A549 (cell line): ENCODE data around the gene KLF2.

ENCODE experiments used
- ATOH8 ChIP-seq: fragments of 250-450 bp; sonication (Bioruptor Pico); IDR thresholded peaks from 2 replicates; pipeline ENCODE4 v1.5.0; 2020; ENCODE audit warnings: low read depth, mild to moderate bottlenecking, moderate library complexity
- CTCF ChIP-seq: fragments of >200 bp; sonication (Bioruptor Twin); formaldehyde crosslinking; IDR thresholded peaks from 3 replicates; pipeline ENCODE4 v1.5.1; 2016
- TF ChIP-seq, protein P1 (sequence below): fragments of 250-450 bp; sonication (Bioruptor Pico); IDR thresholded peaks from 2 replicates; pipeline ENCODE4 v1.5.0; 2021; ENCODE audit warnings: mild to moderate bottlenecking, moderate library complexity, borderline replicate concordance

DNA sequence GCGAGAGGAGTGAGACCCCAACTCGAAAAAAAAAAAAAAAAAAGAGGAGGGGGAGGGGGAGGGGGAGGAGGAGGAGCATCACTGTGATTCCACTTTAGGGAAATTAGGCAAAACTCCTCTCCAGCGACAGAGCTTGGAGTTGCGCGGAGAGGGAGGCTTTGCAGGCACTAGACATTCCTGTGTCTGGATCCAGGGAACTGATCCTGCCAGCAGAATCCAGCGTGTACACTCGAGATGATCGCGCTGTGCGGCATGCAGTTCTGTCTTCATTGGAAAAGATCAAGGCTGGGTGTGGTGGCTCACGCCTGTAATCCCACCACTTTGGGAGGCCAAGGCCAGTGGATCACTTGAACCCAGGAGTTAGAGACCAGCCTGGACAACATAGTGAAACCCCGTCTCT is 29.6 kb upstream of the KLF2 start:
- TF ChIP-seq, protein P1, sequence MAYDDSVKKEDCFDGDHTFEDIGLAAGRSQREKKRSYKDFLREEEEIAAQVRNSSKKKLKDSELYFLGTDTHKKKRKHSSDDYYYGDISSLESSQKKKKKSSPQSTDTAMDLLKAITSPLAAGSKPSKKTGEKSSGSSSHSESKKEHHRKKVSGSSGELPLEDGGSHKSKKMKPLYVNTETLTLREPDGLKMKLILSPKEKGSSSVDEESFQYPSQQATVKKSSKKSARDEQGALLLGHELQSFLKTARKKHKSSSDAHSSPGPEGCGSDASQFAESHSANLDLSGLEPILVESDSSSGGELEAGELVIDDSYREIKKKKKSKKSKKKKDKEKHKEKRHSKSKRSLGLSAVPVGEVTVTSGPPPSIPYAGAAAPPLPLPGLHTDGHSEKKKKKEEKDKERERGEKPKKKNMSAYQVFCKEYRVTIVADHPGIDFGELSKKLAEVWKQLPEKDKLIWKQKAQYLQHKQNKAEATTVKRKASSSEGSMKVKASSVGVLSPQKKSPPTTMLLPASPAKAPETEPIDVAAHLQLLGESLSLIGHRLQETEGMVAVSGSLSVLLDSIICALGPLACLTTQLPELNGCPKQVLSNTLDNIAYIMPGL: no peak
- TF ChIP-seq CTCF (no peak), ATOH8 (CRISPR knock-in tag) (no peak)
